Activated CD8-positive, alpha-beta memory T cell treated with anti-CD3 and anti-CD28 coated beads for 24 hours (primary cell): ENCODE results near the gene SHC4.
"Not testable (repeated sequence)": the region's sequence is repeated elsewhere in the genome, so short reads cannot be mapped to it uniquely, and the experiment has no call there.

Experiments used
- DNase-seq: peaks from one replicate; pipeline ENCODE4 v3.0.0-alpha.2; 2020

SHC4 gene

GRCh38 chr15:48963524-48964113 lies at the start of gene SHC4:
SHC4 (minus strand) TSS chr15:48963919; CDS start chr15:48963015, 904 bp downstream.
- DNase-seq = peak; percentile 68

DNA sequence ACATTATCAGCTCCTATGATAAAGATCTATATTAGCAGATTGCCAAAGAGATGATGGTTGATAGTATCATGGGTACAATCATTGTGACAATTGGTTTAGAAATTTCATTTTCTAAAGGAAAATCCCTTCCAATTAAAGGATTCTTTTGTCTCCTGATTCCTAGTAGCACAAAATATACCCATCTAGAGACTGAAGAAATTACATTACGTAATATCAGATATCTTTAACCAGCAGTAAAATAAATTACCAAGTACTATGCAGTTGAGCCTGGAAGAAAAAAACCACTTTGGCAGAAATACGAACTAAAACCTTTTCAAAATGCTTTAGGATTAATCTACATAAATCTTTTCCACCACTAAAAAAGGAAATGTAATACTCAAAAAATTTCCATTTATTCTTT lies 35.6 kb upstream of the SHC4 start:
- no peak for DNase-seq

DNA sequence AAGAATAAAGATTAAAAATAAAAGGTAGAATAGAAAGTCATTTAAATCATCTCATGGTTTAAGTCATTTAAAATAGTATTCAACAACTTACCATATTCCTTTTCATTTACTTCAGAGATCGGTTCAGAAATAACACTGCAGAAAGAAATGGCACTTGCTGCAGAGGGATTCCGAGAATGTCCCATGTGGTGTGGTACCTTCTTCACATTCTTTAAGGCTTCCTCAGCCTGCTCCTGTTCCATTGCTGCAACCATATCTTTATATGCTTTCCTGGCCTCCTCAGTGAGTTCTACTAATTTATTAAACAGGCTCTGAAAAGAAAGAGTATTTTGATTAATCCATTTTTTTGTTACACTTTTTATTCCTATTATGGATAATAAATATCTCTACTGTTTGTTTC lies 32.6 kb upstream of the SHC4 start:
- DNase-seq = no peak

DNA sequence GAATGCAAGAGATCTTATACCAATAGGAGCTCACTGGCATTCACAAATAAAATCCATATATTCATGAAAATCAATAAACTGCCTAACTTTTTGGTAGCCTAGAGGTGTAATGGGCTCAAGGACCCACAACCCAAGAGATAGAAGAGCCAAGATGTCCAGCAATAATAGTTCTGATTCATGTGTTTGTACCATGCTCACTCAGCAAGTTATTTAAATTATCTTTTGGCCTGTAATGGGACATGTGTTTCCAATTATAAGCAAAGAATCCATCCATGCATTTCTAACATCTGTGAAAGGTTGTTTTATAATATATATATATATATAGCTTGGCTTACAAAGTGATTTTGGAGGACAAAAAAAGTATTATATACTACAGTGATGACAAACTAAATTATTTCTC lies 29.7 kb upstream of the SHC4 start:
- DNase-seq = no peak

GRCh38 chr15:48992545-48992944 lies 28.8 kb upstream of the SHC4 start:
- no peak for DNase-seq

GRCh38 chr15:48992096-48992495 lies 28.4 kb upstream of the SHC4 start:
- no peak for DNase-seq

GRCh38 chr15:48989170-48989569 lies 25.5 kb upstream of the SHC4 start:
- no peak for DNase-seq

DNA sequence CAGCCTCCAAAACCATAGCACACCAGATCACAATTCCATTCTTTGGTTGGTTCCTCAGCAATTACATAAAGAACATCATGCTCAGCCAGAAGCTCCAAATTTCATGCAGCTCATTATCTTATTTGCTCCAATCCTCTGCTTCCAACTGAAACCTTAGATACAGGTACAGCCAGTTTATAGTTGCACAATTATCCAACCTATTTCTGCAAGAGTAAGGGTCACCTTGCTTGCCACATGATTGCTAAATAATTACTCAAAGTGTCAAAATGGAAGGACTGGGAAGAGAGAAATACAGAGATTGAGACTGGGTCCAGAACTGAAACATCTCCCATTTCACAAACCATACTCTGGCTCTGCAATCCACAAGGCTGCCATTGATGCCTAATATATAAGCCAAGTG lies 23.4 kb upstream of the SHC4 start:
- no peak for DNase-seq

DNA sequence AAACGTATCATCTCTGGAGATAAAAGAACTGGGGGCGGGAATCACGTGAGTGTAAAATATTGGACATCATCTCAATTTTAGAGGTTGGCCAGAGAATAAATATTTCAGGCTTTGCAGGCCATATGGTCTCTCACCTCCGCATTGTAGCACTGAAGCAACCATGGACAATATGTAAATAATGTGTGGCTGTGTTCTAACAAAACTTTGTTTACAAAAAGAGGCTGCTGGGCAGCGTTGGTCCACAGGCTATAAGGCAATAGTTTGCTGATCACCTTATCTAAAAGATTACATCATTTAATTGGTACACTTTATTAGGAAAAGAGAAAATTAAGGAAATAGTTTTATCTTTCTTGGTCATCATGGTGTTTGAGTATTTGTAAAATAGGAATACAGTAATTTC lies 22.5 kb upstream of the SHC4 start:
- no peak for DNase-seq

DNA sequence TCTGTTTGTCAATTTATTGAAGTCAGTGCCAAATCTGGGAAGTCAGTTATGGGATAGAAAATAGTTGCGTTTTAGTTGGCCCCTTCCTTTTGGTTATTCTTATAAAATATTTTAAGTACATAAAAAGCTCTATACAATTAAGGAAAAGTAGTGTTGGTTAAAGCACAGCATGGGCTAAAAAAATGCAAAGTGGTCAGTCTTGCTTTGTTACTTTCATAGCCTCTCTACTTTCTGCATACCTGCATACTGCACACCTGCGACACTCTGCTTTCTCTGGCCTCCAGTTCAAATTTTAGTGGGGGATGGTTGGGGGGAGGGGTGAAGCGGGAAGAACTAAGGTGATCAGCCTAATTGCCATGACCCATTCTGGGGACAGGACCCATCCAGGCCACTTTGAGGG lies 21.8 kb upstream of the SHC4 start:
- no peak for DNase-seq

- DNase-seq = no peak
These were observed 21.2 kb upstream of the SHC4 start for GRCh38 chr15:48984811-48985352.

DNA sequence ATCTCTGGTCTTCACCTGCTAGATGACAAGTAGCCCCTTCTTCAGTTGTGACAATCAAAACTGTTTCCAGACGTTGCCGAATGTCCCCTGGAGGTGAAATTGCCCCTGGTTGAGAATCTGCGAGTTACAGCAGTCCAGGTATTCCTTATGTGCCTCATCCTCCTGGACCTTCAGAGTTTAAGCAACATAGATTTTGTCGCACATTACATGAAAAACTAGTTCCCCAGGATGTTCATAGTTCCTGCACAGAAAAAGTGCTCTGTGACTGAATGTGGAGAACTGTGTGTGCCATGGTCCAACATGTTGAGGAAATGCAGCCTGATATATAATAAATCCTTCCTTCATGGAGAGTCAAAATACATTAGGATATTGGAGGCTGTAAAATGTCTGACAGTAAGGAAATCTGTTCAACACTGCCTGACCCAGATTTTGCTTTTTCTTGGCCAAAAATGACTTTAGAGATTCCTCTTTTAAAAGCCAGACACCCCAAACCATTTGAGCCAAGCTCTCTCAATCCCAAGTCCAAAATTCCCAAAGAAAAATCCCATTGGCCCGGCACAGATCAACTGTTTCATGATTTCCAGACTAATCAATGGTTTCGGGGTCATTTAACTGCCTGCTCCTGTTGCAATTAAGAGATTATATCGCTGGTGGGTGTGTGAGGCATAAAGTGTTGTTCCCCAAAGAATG lies 20.4 kb upstream of the SHC4 start:
- DNase-seq = no peak

DNA sequence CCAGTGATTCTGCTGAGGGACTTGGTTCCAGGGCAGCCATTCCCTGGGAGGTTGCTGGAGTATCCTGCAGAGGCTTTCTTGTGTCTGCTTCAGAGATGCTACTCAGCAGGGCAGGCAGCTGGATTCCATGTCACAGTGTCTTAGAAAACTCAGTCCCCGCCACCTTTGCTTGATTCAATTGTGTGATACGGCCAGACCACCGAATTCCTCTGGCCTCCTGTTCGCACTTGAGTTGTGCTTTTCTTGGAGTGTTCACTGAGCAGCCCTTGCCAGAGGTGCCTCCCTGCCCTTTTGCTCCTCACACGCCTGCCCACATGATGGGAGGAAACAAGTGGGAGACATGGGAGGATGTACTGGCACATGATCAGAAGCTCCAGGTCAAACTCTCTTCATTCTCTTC lies 19.6 kb upstream of the SHC4 start:
- DNase-seq = no peak

GRCh38 chr15:48981941-48982340 lies 18.2 kb upstream of the SHC4 start:
- no peak for DNase-seq

GRCh38 chr15:48978638-48979037 lies 14.9 kb upstream of the SHC4 start:
- no peak for DNase-seq

- no peak for DNase-seq
These were observed 12.8 kb upstream of the SHC4 start for GRCh38 chr15:48976444-48977088.

DNA sequence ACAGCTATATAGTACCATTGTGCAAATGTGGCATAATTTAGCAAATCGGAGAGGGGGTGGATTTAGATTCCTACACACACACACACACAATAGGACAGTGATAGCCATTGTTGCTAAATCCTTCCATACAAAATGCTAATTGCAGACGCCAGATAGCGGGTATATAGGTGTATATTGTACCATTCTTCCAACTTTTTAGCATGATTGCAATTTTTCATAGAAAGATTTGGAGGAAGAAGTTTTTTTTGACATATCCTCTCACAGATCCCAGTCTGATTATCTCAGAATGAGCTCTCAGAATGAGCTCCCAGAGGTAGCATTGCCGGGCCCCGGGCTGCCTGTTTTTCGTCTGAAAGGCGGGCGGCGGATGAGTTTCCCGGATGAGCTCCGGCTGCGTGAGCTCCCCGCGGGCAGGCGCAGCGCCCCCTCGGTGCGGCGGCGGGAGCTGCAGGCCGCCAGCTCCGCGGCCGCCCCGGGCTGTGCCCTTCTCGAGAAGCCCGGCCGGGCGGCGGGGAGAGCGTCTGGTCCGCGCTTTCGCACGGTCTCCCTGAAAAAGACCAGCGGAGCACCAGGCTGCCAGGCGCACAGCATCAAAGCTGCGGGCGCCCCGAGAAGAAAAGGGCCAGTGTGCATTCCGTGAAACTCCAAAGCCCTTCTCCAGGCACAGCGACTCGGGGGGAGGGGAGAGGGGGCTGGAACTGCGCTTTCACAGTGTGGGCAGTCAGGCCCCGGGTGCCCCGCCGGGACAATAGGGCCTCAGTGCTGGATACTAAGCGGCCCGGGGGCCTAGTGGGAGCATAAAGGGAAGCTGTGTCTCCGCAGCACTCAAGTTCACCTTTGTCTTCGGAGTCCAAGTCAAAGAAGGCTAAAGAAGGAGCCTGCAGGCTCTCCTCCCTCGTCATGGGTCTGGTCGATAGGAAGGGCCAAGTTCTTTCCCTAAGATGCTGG lies 12.0 kb upstream of the SHC4 start:
- DNase-seq = peak; percentile 88

- no peak for DNase-seq
These were observed 11.2 kb upstream of the SHC4 start for GRCh38 chr15:48974882-48975281.

GRCh38 chr15:48972750-48973503 lies 9.2 kb upstream of the SHC4 start:
- DNase-seq = no peak

DNA sequence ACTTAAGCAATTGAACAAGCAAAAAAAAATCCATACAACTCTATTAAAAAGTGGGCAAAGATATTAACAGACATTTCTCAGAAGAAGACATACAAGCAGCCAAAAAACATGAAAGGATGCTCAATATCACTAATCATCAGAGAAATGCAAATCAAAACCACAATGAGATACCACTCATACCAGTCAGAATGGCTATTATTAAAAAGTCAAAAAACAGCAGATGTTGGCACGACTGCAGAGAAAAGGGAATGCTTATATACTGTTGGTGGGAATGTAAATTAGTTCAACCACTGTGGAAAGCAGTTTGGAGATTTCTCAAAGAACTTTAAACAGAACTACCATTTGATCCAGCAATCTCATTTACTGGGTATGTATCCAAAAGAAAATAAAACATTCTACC lies 7.2 kb upstream of the SHC4 start:
- not testable (repeated sequence) for DNase-seq

- no peak for DNase-seq
These were observed 4.3 kb upstream of the SHC4 start for GRCh38 chr15:48968066-48968465.

- no peak for DNase-seq
These were observed 3.6 kb upstream of the SHC4 start for GRCh38 chr15:48967336-48967735.
